HCT116 (cell line): ENCODE data around the gene FCER2. TPM values are rescaled to one million over a fixed set of nuclear protein-coding genes. Genes with fewer than 3 reads are reported as not detected.

Experiments used
- ATAC-seq: fragments of 200-7000 bp; cut with Tn5 transposase; 2 replicates; pipeline ENCODE4 v1.9.1; 2020; ENCODE audit warnings: mild to moderate bottlenecking, moderate library complexity
- BruUV-seq: library from RNA; stranded (reverse); fragments of 400-500 nt; replicated peaks from 2 replicates; lab custom pipeline; 2021; lab: Mats Ljungman, UMichigan
- CTCF ChIA-PET: fragments of 300-600 bp; sonication (Branson Sonifier 250); formaldehyde crosslinking; loops from one replicate; lab custom pipeline; 2021; ENCODE audit warnings: antibody characterized with exemption; lab: Charles Lee
- POLR2A ChIA-PET: fragments of 300-600, 350-600 bp; sonication (Branson Sonifier 250); formaldehyde crosslinking; loops from one replicate; lab custom pipeline; 2021; ENCODE audit warnings: antibody characterized with exemption; lab: Charles Lee
- RAD21 ChIA-PET, 2 experiments: fragments of 300-600 bp; sonication (Branson Sonifier 250); formaldehyde crosslinking; loops; one replicate each; lab custom pipeline; 2023; ENCODE audit warnings: low total read pairs in 2 of 2; ENCODE audit not compliant: uncharacterized antibody in 2 of 2, unreplicated experiment in 2 of 2, low non-redundant PET in 1 of 2; lab: Charles Lee
- DNase-seq: peaks from one replicate; pipeline ENCODE4 v3.0.0-alpha.2; 2010; ENCODE audit warnings: low read depth, low spot score
- H2AFZ ChIP-seq: fragments of 200-600 bp; shearing (Covaris generic), sonication (generic); 2 replicates; pipeline ENCODE4 v1.6.1; 2017; ENCODE audit warnings: low read depth, mixed run types, mixed read lengths, antibody characterized with exemption, low read length; ENCODE audit not compliant: poor library complexity, severe bottlenecking
- H3K27ac ChIP-seq: 2 replicates; pipeline ENCODE4 v1.5.1; 2012; ENCODE audit warnings: low read depth, low read length
- H3K27me3 ChIP-seq: fragments of 200-600 bp; sonication (generic); 2 replicates; pipeline ENCODE4 v1.6.1; 2016; ENCODE audit warnings: mixed run types, low read length, mixed read lengths; ENCODE audit not compliant: insufficient read depth
- H3K36me3 ChIP-seq, 2 experiments: fragments of 200-500 bp in 1 of 2; fragments of 200-600 bp in 1 of 2; sonication (Bioruptor generic) in 1 of 2; sonication (generic) in 1 of 2; 2 replicates each; pipeline versions ENCODE4 v1.5.1 to v1.6.1; 2014 to 2016; ENCODE audit warnings: low read length in 2 of 2, inconsistent platforms in 1 of 2, mixed read lengths in 1 of 2, mixed run types in 1 of 2; ENCODE audit not compliant: insufficient read depth in 2 of 2, control insufficient read depth in 1 of 2
- H3K4me1 ChIP-seq, 2 experiments: fragments of 200-600 bp in 1 of 2; sonication (generic) in 1 of 2; 2 replicates each; pipeline versions ENCODE4 v1.5.1 to v1.6.1; 2012 to 2017; ENCODE audit warnings: low read length in 2 of 2, inconsistent platforms in 1 of 2, mild to moderate bottlenecking in 1 of 2, mixed read lengths in 1 of 2, mixed run types in 1 of 2, moderate library complexity in 1 of 2; ENCODE audit not compliant: insufficient read depth in 2 of 2, control insufficient read depth in 1 of 2
- H3K4me2 ChIP-seq: fragments of 200-600 bp; sonication (generic); 2 replicates; pipeline ENCODE4 v1.6.1; 2017; ENCODE audit warnings: mixed run types, low read length, mixed read lengths
- H3K4me3 ChIP-seq, 2 experiments: fragments of 200-600 bp in 1 of 2; sonication (generic) in 1 of 2; replicated peaks in 1 of 2; 2 replicates each; pipeline ENCODE4 v1.5.1; 2011 to 2016; ENCODE audit warnings: low read length in 2 of 2, control low read depth in 1 of 2, low read depth in 1 of 2, mild to moderate bottlenecking in 1 of 2, mixed read lengths in 1 of 2, mixed run types in 1 of 2
- H3K79me2 ChIP-seq: fragments of 200-600 bp; sonication (generic); 2 replicates; pipeline ENCODE4 v1.6.1; 2017; ENCODE audit warnings: mild to moderate bottlenecking, mixed run types, low read length, moderate library complexity, mixed read lengths; ENCODE audit not compliant: insufficient read depth
- H3K9ac ChIP-seq: fragments of 200-600 bp; sonication (generic); 2 replicates; pipeline ENCODE4 v1.6.1; 2016; ENCODE audit warnings: low read length, mixed read lengths
- H3K9me2 ChIP-seq: fragments of 200-600 bp; sonication (generic), shearing (Covaris generic); 2 replicates; pipeline ENCODE4 v1.6.1; 2017; ENCODE audit warnings: mixed run types, mild to moderate bottlenecking, moderate library complexity; ENCODE audit not compliant: insufficient read depth
- H3K9me3 ChIP-seq, 2 experiments: fragments of 200-500 bp in 1 of 2; fragments of 200-600 bp in 1 of 2; sonication (Bioruptor generic) in 1 of 2; sonication (generic) in 1 of 2; 2 replicates each; pipeline ENCODE4 v1.6.1; 2014 to 2017; ENCODE audit warnings: low read length in 2 of 2, mixed read lengths in 2 of 2, inconsistent platforms in 1 of 2, low read depth in 1 of 2, mild to moderate bottlenecking in 1 of 2, mixed run types in 1 of 2, moderate library complexity in 1 of 2; ENCODE audit not compliant: control insufficient read depth in 1 of 2, insufficient read depth in 1 of 2
- H4K20me1 ChIP-seq: fragments of 200-600 bp; sonication (generic), shearing (Covaris generic); 2 replicates; pipeline ENCODE4 v1.6.1; 2017; ENCODE audit warnings: mixed run types, mild to moderate bottlenecking, moderate library complexity; ENCODE audit not compliant: insufficient read depth
- CBX3 ChIP-seq: IDR thresholded peaks from 2 replicates; pipeline ENCODE4 v1.6.1; 2012; ENCODE audit warnings: low read depth
- CEBPB ChIP-seq: IDR thresholded peaks from 2 replicates; pipeline ENCODE4 v1.6.1; 2012; ENCODE audit warnings: low read depth
- CTCF ChIP-seq, 3 experiments: fragments of 200-600 bp in 1 of 3; sonication (generic) in 1 of 3; IDR thresholded peaks in 2 of 3; conservative IDR thresholded peaks in 1 of 3; 2 replicates each; pipeline ENCODE4 v1.5.1; 2012 to 2017; ENCODE audit warnings: low read depth in 2 of 3, low read length in 2 of 3, antibody characterized with exemption in 1 of 3, borderline replicate concordance in 1 of 3, control low read depth in 1 of 3, mild to moderate bottlenecking in 1 of 3, mixed read lengths in 1 of 3, mixed run types in 1 of 3, moderate library complexity in 1 of 3; ENCODE audit not compliant: insufficient read depth in 1 of 3
- EGR1 ChIP-seq: IDR thresholded peaks from 2 replicates; pipeline ENCODE4 v1.6.1; 2012; ENCODE audit warnings: low read depth
- ELF1 ChIP-seq: IDR thresholded peaks from 2 replicates; pipeline ENCODE4 v1.6.1; 2012; ENCODE audit warnings: low read depth, borderline replicate concordance
- EZH2phosphoT487 ChIP-seq: fragments of 200-600 bp; IDR thresholded peaks from 2 replicates; pipeline ENCODE4 v1.6.1; 2018; ENCODE audit warnings: antibody characterized with exemption, borderline replicate concordance
- JUND ChIP-seq: IDR thresholded peaks from 2 replicates; pipeline ENCODE4 v1.6.1; 2012
- MAX ChIP-seq: IDR thresholded peaks from 2 replicates; pipeline ENCODE4 v1.6.1; 2012
- POLR2A ChIP-seq: IDR thresholded peaks from 2 replicates; pipeline ENCODE4 v1.7.0; 2011; ENCODE audit warnings: borderline replicate concordance; ENCODE audit not compliant: insufficient read depth, insufficient read length; ENCODE audit errors: extremely low read depth
- RAD21 ChIP-seq: IDR thresholded peaks from 2 replicates; pipeline ENCODE4 v1.6.1; 2012; ENCODE audit warnings: low read depth, mild to moderate bottlenecking
- SIN3A ChIP-seq: IDR thresholded peaks from 2 replicates; pipeline ENCODE4 v1.6.1; 2012; ENCODE audit warnings: low read depth
- SP1 ChIP-seq: IDR thresholded peaks from 2 replicates; pipeline ENCODE4 v1.6.1; 2012; ENCODE audit warnings: low read depth
- SRF ChIP-seq: IDR thresholded peaks from 2 replicates; pipeline ENCODE4 v1.6.1; 2012; ENCODE audit warnings: low read depth
- TCF7L2 ChIP-seq: IDR thresholded peaks from 2 replicates; pipeline ENCODE4 v1.7.0; 2011; ENCODE audit warnings: borderline replicate concordance, inconsistent platforms; ENCODE audit not compliant: insufficient read depth, insufficient read length; ENCODE audit errors: extremely low read depth
- YY1 ChIP-seq: IDR thresholded peaks from 2 replicates; pipeline ENCODE4 v1.6.1; 2011; ENCODE audit warnings: low read length, low read depth, moderate library complexity, mild to moderate bottlenecking; ENCODE audit not compliant: insufficient replicate concordance; ENCODE audit errors: extremely low read depth
- ZBTB33 ChIP-seq: IDR thresholded peaks from 2 replicates; pipeline ENCODE4 v1.6.1; 2011; ENCODE audit warnings: mild to moderate bottlenecking, low read length, moderate library complexity; ENCODE audit not compliant: insufficient replicate concordance; ENCODE audit errors: extremely low read depth
- ZFX ChIP-seq: fragments of 450-650 bp; IDR thresholded peaks from 2 replicates; pipeline ENCODE4 v1.6.1; 2017
- ZNF274 ChIP-seq: fragments of 200-500 bp; sonication (Bioruptor generic); IDR thresholded peaks from 2 replicates; pipeline ENCODE4 v1.6.1; 2014; ENCODE audit warnings: mild to moderate bottlenecking, low read depth, low read length, inconsistent platforms
- intact Hi-C: fragments of 100-400 bp; cut with micrococcal nuclease; formaldehyde crosslinking; loops from 2 replicates; pipeline ENCODE4 v1.10.0; 2022
- total RNA-seq: library from RNA; stranded (reverse); gene quantifications from one replicate; pipeline ENCODE4 v1.2.1, GENCODE V29; 2021; ENCODE audit not compliant: unreplicated experiment

Gene FCER2
- total RNA-seq, 1 experiment from 2014 or later, result 0.20 TPM

GRCh38 chr19:7655581-7655980, 46.4 kb downstream of the FCER2 start:
- DNase-seq, result no peak
- H3K9me2 ChIP-seq, result no peaks in the 10 kb centered on the region
- H3K36me3 ChIP-seq, result no peaks in the 10 kb centered on the region
- H3K4me2 ChIP-seq, result no peak overlapping the region
- no peaks in the 10 kb centered on the region for H3K9me3 ChIP-seq
- H3K4me1 ChIP-seq, result peaks cover 3 to 12% of the 10 kb centered on the region in 2 experiments
- ATAC-seq, result no peak
- POLR2A ChIA-PET, result no interaction called here
- H3K4me3 ChIP-seq, result no peak overlapping the region
- CTCF ChIA-PET, result interaction anchor here (1.0 kb wide), 1 partner anchor 25 kb away, joined by 4 read pairs; the partner anchor contains the start of gene TRAPPC5
- no peak overlapping the region for H3K9ac ChIP-seq
- H3K27me3 ChIP-seq, result no peaks in the 10 kb centered on the region
- no peak overlapping the region for H2AFZ ChIP-seq
- H4K20me1 ChIP-seq, result no peaks in the 10 kb centered on the region
- no peak overlapping the region for H3K27ac ChIP-seq
- no TSS peak for BruUV-seq
- RAD21 ChIA-PET, result no interaction called here
- no peaks in the 10 kb centered on the region for H3K79me2 ChIP-seq
- intact Hi-C loops, result no loop called here
- TF ChIP-seq ZFX, result no peak
- TF ChIP-seq SP1, result no peak
- no peak for TF ChIP-seq ZNF274
- no peak for TF ChIP-seq JUND
- TF ChIP-seq MAX, result no peak
- no peak for TF ChIP-seq EZH2phosphoT487
- TF ChIP-seq TCF7L2, result no peak
- TF ChIP-seq POLR2A, result no peak
- no peak for TF ChIP-seq ELF1
- TF ChIP-seq YY1, result no peak
- no peak for TF ChIP-seq CBX3
- TF ChIP-seq ZBTB33, result no peak
- TF ChIP-seq CEBPB, result no peak
- TF ChIP-seq SIN3A, result no peak
- no peak for TF ChIP-seq SRF
- no peak for TF ChIP-seq EGR1
- no peak for TF ChIP-seq CTCF (IDR thresholded peaks at IDR 0.05 in 2 of 3, conservative IDR thresholded peaks at IDR 0.05 in 1 of 3; ENCODE audit: borderline replicate concordance in 1 of 3, insufficient read depth in 1 of 3, low read depth in 2 of 3, low read length in 2 of 3)
- no peak for TF ChIP-seq RAD21
